ENCODE measurements around the gene PRKAR1B. TPM values are rescaled to one million over a fixed set of nuclear protein-coding genes. Genes with fewer than 3 reads are reported as not detected.
A peak's percentile ranks its signal among the peaks of the same experiment; 100 is the strongest.
"Not testable (repeated sequence)": the region's sequence is repeated elsewhere in the genome, so short reads cannot be mapped to it uniquely, and the experiment has no call there.

Gene PRKAR1B
- total and polyA plus RNA-seq, 8 donors: 2.5 to 8.4 (median 5.3) TPM

- DNase-seq (peak in 2 of 6 donors; percentile 9 to 28), FAIRE-seq (no peak), ATAC-seq (no peak)
- intact Hi-C loops (cut with DNase I): no loop called here
- no peaks in the 10 kb centered on the region for H3K9me3 ChIP-seq
- H3K4me3 ChIP-seq: no peak overlapping the region
- no peaks in the 10 kb centered on the region for H3K4me1 ChIP-seq
- TF ChIP-seq CTCF (IDR thresholded peaks at IDR 0.05): no peak
- WGBS, 2 donors: 95% methylated on average over 30 of the region's 30 CpGs
- no peaks in the 10 kb centered on the region for H3K27me3 ChIP-seq
- peaks cover 3 to 39% (median 22%) of the 10 kb centered on the region in 3 donors for H3K36me3 ChIP-seq
- no peak overlapping the region for H3K27ac ChIP-seq
Observed at GRCh38 chr7:756231-756927, 29.3 kb upstream of the PRKAR1B start.

DNA sequence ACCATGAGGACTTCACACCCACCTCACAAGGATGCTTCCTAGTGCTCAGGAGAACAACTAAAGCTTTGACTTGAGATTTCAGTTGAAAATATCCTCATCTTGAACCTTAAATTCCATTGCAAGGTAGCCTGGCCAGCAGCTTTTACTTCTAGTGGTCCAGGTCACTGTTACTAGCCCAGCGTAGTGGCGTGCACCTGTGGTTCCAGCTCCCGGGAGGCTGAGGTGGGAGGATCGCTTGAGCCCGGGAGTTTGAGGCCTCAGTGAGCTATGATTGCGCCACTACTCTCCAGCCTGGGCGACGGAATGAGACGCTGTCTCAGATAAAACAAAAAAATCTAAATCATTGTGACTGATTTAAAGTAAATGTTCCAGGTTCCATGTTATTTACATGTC is 28.3 kb upstream of the PRKAR1B start:
- peak in 1 of 6 donors; percentile 19 for DNase-seq
- Histone ChIP-seq H3K27me3 (no peaks in the 10 kb centered on the region), H3K9me3 (no peaks in the 10 kb centered on the region), H3K4me1 (no peaks in the 10 kb centered on the region), H3K36me3 (peaks cover 3 to 39% (median 22%) of the 10 kb centered on the region in 3 donors), H3K27ac (no peak overlapping the region), H3K4me3 (no peak overlapping the region)
- WGBS, 2 donors: 85 to 93% methylated on average over 9 of the region's 9 CpGs
- no peak for FAIRE-seq
- intact Hi-C loops (cut with DNase I): no loop called here
- TF ChIP-seq CTCF (IDR thresholded peaks at IDR 0.05): no peak
- ATAC-seq: no peak

DNA sequence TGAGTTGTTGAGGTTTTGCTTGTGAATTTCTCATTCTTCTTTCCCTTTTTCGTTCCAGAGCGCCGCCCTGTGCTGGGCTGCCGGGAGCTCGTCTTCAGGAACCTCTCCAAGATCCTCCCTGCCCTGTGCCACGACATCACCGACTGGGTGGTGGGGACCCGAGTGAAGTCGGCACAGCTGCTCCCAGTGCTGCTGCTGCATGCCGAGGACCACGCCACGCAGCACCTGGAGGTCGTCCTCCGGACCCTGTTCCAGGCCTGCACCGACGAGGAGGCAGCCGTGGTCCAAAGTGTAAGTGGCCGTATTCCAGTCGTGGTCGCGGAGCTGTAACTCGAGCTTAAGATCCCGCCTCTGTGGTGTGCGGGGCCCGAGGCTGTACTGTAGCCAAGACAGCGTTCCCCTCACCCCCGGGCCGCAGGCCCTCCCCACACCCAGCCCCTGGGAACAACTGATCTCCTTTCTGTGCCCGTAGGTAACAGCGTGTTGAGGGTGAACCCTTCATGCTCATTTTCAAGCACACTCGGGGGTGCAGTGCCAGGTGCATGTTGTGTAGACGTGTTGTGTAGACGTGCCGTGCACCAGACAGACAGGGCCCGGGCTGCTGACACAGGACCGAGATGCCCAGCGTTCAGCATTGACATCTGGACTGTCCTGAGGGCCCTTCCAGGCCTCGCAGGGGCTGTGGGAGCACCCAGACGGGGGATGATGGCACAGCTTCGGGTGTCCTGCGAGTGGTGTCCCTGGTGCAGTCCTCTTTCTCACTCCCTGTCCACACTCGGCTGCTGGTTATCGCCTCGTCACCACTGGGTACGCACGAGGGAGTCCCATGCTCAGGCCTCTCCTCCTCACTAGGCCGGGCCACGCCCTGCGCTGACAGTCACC is 27.7 kb upstream of the PRKAR1B start:
- Histone ChIP-seq H3K9me3 (no peaks in the 10 kb centered on the region), H3K4me1 (no peaks in the 10 kb centered on the region), H3K27me3 (no peaks in the 10 kb centered on the region), H3K4me3 (no peak overlapping the region), H3K36me3 (peaks cover 3 to 39% (median 22%) of the 10 kb centered on the region in 3 donors), H3K27ac (no peak overlapping the region)
- FAIRE-seq (no peak), ATAC-seq (no peak), DNase-seq (peak in 3 of 6 donors; percentile 18 to 71 (median 48))
- 94 to 95% methylated on average over 49 of the region's 49 CpGs for WGBS, 2 donors
- intact Hi-C loops (cut with DNase I): no loop called here
- TF ChIP-seq CTCF (IDR thresholded peaks at IDR 0.05): no peak

GRCh38 chr7:753190-753589 is 26.1 kb upstream of the PRKAR1B start:
- 97 to 99% methylated on average over 17 of the region's 17 CpGs for WGBS, 2 donors
- Histone ChIP-seq H3K27ac (no peak overlapping the region), H3K27me3 (no peaks in the 10 kb centered on the region), H3K36me3 (peaks cover 3 to 33% (median 22%) of the 10 kb centered on the region in 3 donors), H3K9me3 (no peaks in the 10 kb centered on the region), H3K4me1 (peaks cover 0 to 6% (median 0%) of the 10 kb centered on the region in 3 donors), H3K4me3 (no peak overlapping the region)
- no peak for ATAC-seq
- FAIRE-seq: no peak
- intact Hi-C loops (cut with DNase I): no loop called here
- TF ChIP-seq CTCF (IDR thresholded peaks at IDR 0.05): no peak
- DNase-seq: peak in 3 of 6 donors; percentile 9 to 42 (median 34)

DNA sequence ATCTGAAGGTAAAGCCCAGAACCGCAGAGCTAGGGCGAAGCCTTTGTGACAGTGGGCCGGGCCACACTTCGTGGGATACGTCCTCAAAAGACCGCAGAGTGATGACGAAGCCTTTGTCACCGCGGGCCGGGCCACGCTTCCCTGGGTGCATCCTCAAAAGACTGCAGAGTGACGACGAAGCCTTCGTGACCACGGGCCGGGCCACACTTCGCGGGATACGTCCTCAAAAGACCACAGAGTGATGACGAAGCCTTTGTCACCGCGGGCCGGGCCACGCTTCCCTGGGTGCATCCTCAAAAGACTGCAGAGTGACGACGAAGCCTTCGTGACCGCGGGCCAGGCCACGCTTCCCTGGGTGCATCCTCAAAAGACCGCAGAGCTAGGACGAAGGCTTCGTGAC is 25.2 kb upstream of the PRKAR1B start:
- H3K36me3 ChIP-seq: peaks cover 3 to 24% (median 18%) of the 10 kb centered on the region in 3 donors
- FAIRE-seq; H3K4me1 ChIP-seq; ATAC-seq; H3K9me3 ChIP-seq; H3K4me3 ChIP-seq; H3K27me3 ChIP-seq; intact Hi-C loops (cut with DNase I); H3K27ac ChIP-seq: not testable (repeated sequence)
- 95 to 96% methylated on average over 33 of the region's 33 CpGs for WGBS, 2 donors
- peak in 2 of 6 donors; percentile 8 to 55 for DNase-seq
